ENCODE data around the gene MFAP4. TPM values are rescaled to one million over a fixed set of nuclear protein-coding genes. Genes with fewer than 3 reads are reported as not detected.
A peak's percentile ranks its signal among the peaks of the same experiment; 100 is the strongest.

The MFAP4 gene
- total RNA-seq, 1 donor from 2014 or later = 37.7 TPM

DNA sequence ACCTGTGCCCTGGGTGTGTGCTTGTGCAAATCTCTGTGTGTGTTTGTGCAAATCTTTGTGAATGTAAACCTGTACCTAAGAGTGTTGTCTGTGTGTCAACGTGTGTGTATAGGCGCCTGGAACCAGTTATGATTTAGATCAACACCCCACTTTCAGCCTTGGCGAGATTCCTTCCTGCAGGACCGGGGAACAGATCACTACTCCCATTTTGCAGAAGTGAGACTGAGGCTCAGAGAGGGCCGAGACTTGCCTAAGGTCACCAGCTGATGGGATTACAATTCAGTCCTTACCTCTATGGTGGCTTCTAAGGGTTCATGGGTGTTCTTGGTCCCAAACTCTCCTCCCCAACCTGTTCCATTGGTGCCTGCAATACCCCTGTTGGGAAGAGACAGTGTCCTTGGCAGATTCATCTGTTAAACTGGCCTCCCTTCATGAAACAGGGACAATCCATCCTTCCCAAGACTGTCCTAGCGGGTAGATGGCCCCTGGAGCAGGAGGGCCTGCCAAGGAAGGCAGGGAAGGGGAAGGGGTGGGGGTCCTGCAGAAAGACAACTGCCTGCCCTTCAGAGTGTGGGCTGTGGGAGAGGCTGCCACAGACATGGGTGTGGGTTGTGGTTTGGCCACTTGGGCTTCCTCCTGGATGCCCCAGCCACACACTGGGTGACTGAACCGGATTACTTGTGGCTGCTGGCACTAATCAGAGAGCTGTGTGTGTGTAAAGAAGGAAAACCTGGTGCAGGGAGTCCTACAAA is 15.6 kb downstream of the MFAP4 start:
- Mint-ChIP-seq H3K4me1 (ENCODE audit: low read depth, unreplicated experiment) (peaks cover 10% of the 10 kb centered on the region), H3K4me3 (ENCODE audit: unreplicated experiment) (no peak overlapping the region), H3K9me3 (ENCODE audit: unreplicated experiment) (peaks cover 5% of the 10 kb centered on the region), H3K27me3 (ENCODE audit: unreplicated experiment) (peaks cover 3% of the 10 kb centered on the region), H3K27ac (ENCODE audit: unreplicated experiment) (peak overlapping the region; percentile 52), H3K36me3 (ENCODE audit: unreplicated experiment) (no peaks in the 10 kb centered on the region)
- TF ChIP-seq, protein P1, sequence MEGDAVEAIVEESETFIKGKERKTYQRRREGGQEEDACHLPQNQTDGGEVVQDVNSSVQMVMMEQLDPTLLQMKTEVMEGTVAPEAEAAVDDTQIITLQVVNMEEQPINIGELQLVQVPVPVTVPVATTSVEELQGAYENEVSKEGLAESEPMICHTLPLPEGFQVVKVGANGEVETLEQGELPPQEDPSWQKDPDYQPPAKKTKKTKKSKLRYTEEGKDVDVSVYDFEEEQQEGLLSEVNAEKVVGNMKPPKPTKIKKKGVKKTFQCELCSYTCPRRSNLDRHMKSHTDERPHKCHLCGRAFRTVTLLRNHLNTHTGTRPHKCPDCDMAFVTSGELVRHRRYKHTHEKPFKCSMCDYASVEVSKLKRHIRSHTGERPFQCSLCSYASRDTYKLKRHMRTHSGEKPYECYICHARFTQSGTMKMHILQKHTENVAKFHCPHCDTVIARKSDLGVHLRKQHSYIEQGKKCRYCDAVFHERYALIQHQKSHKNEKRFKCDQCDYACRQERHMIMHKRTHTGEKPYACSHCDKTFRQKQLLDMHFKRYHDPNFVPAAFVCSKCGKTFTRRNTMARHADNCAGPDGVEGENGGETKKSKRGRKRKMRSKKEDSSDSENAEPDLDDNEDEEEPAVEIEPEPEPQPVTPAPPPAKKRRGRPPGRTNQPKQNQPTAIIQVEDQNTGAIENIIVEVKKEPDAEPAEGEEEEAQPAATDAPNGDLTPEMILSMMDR (IDR thresholded peaks at IDR 0.05; ENCODE audit: partially characterized antibody, unreplicated experiment) = no peak
- no peak for DNase-seq

DNA sequence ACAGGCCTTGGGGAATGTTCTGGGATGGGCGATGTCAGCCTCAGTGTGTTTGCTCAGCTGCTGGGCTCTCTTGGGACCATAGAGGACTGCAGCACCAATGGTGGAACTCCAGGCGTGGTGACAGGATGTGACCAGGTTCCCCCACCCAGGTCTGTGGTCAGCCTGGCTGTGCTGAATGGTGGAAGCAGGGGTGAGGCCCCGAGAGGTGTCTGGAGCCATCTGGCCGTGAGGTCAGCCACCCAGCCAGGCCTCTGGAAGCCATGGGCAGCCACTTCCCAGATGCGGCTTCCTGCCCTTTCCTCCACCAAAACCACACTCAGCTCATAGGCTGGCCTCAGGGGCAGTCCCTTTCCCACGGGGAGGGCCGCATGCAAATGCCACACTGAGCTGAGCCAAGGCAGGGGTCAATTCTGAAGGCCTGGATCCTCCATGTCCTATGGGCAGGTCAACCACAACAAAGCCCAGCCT is 16.5 kb downstream of the MFAP4 start:
- H3K27ac Mint-ChIP-seq (ENCODE audit: unreplicated experiment) = no peak overlapping the region
- DNase-seq = no peak
- no peaks in the 10 kb centered on the region for H3K36me3 Mint-ChIP-seq (ENCODE audit: unreplicated experiment)
- H3K27me3 Mint-ChIP-seq (ENCODE audit: unreplicated experiment) = peaks cover 3% of the 10 kb centered on the region
- H3K4me3 Mint-ChIP-seq (ENCODE audit: unreplicated experiment) = no peak overlapping the region
- H3K9me3 Mint-ChIP-seq (ENCODE audit: unreplicated experiment) = peaks cover 6% of the 10 kb centered on the region
- peaks cover 11% of the 10 kb centered on the region for H3K4me1 Mint-ChIP-seq (ENCODE audit: low read depth, unreplicated experiment)
- TF ChIP-seq, protein P1 (IDR thresholded peaks at IDR 0.05; ENCODE audit: partially characterized antibody, unreplicated experiment) = no peak

DNA sequence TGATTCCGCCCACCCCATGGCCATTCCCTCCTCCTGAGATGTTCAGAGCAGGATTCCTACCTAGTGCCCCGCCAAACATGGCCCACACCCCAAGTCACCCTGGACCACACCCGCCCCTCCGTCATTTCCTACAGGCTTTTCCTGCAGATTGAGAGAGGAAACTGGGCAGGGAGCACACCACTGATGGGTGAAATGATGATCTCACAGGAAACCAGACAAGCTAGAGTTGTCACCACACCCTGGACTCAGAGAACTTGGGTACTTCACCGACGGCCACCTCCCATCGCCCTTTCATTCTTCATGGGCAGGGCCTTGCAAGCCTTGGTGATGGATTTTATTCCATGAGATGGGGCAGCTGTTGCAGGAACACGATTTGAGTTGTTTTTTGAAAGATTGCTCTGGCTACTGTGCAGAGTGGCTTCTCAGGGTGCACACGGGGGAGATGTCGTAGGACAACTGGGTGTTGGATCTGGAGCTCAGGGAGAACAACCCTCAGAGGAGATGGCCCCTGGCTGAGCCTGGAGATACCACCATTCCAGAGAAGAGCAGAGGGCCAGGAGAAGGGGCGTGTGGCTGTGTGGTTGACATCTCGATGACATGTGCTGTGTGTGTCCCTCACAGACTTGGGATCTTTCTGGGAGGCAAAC is 17.0 kb downstream of the MFAP4 start:
- Mint-ChIP-seq H3K36me3 (ENCODE audit: unreplicated experiment) (no peaks in the 10 kb centered on the region), H3K4me3 (ENCODE audit: unreplicated experiment) (peak overlapping the region; percentile 55), H3K9me3 (ENCODE audit: unreplicated experiment) (peaks cover 7% of the 10 kb centered on the region), H3K4me1 (ENCODE audit: low read depth, unreplicated experiment) (peaks cover 12% of the 10 kb centered on the region), H3K27ac (ENCODE audit: unreplicated experiment) (peak overlapping the region; percentile 75), H3K27me3 (ENCODE audit: unreplicated experiment) (peaks cover 3% of the 10 kb centered on the region)
- no peak for DNase-seq
- TF ChIP-seq, protein P1 (IDR thresholded peaks at IDR 0.05; ENCODE audit: partially characterized antibody, unreplicated experiment) = no peak

DNA sequence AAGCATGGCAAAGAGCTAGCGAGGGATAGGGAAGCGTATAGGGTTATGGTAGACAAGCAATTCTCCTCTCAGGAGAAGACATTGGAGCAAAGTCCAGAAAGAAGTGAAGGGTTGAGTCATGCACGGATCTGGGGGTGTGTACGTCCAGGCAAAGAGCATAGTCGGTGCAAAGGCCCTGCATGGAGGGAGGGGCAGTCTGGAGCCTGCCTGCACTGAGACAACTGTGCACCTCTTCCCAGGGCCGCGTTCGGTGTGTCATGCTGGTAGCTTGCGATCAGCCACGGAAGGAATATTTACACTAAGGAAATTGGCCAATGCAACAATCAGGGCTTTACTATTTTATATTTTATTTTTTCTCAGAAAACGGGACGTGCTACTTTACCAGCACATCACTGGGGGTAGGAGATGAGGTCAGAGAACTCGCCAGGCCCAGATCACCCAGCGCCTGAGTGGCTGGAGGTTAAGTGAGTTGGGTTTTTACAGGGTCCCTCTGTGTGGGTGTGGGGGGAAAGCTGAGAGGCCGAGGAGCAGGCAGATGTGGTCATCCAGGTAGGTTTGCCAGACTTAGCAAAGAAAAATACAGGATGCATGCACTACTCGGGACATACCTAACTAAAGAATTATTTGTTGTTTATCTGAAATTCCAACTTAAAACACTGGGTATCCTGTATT is 17.7 kb downstream of the MFAP4 start:
- TF ChIP-seq, protein P1 (IDR thresholded peaks at IDR 0.05; ENCODE audit: partially characterized antibody, unreplicated experiment) = no peak
- no peak overlapping the region for H3K4me3 Mint-ChIP-seq (ENCODE audit: unreplicated experiment)
- H3K27me3 Mint-ChIP-seq (ENCODE audit: unreplicated experiment) = peaks cover 5% of the 10 kb centered on the region
- DNase-seq = no peak
- peaks cover 7% of the 10 kb centered on the region for H3K9me3 Mint-ChIP-seq (ENCODE audit: unreplicated experiment)
- H3K36me3 Mint-ChIP-seq (ENCODE audit: unreplicated experiment) = no peaks in the 10 kb centered on the region
- H3K4me1 Mint-ChIP-seq (ENCODE audit: low read depth, unreplicated experiment) = peaks cover 15% of the 10 kb centered on the region
- H3K27ac Mint-ChIP-seq (ENCODE audit: unreplicated experiment) = no peak overlapping the region

All from glutamatergic neuron (in vitro differentiated cells).